GM19023 (cell line): ENCODE results near the gene HDAC5.

Source experiments
- ATAC-seq: cut with Tn5 transposase; IDR thresholded peaks from one replicate; pipeline ENCODE4 v1.9.1; 2021; ENCODE audit warnings: mild to moderate bottlenecking, moderate library complexity; ENCODE audit not compliant: unreplicated experiment

The HDAC5 gene

DNA sequence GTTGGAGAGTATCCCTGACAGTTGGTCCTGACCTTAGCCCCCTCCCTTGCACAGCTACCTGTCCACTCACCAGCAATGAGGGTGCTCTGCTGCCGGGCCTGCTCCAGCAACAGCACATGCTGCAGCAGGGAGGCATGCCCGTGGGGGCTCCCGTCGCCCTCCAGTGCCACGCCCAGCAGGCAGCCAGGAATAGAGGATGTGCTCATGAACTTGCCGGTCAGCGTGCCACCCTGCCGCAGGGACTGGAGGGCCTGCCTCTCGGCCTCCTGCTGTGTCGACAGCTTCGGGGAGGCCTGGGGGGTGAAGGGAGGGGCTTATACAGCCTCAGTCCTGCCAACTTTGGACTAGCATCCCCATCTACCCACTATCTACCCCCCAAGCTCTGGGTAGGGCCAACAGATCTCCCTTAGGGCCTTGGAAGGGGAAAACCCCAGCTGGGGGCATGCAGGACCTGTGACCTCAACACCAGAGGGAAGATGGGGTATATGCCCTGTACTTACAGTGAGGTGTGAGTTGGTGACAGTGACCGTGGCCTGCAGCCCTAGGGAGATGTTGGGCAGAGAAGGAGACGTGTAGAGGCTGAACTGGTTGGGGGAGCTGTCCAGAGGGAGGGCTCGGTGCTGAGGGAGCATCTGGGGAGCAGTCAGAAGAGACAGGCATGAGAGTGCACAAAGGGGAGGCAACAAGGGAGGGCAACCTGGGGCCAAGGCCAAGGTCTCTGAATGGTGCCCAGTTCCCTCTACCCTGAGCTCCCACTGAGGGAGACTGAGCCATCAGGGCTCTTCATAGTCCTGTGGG, 32.0 kb downstream of the HDAC5 start:
- no peak for ATAC-seq

DNA sequence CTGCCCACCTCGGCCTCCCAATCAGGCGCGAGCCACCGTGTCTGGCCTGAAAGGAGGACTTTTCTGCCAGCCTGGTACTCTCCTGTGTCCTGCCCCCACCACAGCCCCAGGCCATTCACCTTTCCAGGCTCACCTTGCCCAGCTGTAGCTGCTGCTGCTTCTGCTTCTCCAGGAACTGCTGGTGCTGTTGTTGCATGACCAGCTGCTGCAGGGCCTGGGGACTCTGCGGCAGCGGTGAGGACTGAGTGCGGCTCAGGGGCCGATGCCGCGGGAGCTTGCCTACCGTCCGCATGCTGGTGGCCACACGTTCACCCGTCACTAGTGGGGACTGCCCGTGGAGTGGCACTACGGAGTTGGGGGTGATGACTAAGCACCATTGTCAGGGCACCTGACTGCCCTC, 35.2 kb downstream of the HDAC5 start:
- no peak for ATAC-seq

DNA sequence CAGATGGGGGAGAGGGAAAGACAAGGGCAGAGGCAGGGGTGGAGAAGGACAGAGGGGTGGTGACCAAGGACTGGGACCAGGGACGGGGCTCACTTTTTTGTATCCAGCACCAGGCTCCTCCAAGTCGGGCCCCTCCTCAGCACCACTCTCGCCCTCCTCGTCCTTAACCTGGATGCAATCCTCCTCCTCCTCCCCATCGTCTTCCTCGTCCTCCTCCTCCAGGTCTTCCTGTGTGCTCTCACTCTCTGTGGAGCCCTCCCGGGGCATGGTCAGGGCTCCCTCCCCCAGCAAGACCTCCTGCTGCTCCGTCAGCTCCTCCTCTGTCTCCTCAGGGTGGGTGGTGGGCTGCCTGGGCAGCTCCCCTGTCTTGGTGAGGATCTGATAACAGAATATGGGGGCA, 36.1 kb downstream of the HDAC5 start:
- ATAC-seq: no peak

DNA sequence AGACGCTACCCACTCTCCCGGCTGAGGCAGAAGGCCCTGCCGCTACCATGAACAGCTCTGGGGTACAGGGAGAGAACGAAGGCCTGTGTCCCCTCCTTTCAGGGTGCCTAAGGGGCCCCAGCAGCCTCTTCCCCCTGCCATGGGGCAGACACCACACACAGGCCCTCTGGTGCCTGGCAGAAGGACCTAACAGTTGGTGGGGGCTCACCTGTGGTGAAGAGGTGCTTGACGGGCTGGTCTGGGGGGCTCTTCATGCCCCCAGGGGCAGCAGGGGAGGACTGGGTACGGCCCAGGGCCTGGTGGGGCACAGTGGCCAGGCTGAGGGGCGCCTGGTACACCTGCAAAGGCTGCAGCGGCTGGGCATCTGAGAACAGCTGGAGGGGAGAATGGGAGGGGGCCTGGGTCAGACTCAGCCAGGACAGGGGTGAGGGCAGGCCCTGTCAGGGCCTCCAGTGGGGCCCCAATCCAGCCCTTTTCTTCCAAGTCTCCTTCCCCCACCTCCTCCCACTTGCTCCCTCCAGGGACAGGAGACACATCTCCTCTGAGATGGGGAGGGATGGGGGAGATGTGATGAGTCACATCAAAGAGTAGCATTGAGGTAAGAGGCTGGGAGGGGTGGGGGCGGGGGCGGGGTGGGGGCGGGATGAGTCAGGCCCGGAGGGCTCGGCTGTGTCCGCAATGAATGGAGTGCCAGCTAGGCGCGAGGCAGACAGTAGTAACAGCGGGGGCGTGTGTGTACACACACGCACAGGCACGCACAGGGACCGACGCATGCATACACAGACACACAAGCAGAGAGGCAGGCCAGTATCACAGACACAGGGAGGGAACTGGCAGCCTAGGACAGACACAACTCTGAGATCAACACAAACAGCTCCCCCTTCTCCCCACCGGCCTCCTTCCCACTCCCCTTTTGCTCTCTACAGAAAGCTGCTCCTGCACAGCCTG, 36.8 kb downstream of the HDAC5 start:
- no peak for ATAC-seq

DNA sequence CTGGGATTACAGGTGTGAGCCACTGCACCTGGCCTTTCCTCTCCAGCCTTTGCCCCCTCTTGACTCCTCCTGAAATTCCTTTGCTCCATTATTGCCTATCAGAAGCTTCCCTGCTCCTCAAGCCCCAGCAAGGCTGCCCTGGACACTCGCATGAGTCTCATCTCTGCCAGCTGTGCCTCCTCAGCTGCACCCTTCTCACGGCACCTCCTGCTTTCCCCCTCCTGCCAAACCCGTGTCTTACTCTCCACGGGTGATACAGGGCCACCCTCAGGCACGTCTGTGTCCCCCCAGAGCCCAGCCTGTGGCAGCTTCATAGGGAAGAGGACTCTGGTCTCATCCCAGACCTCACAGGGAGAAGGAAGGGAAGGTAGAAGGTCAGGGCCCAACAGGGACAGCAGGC, 37.5 kb downstream of the HDAC5 start:
- ATAC-seq: no peak

DNA sequence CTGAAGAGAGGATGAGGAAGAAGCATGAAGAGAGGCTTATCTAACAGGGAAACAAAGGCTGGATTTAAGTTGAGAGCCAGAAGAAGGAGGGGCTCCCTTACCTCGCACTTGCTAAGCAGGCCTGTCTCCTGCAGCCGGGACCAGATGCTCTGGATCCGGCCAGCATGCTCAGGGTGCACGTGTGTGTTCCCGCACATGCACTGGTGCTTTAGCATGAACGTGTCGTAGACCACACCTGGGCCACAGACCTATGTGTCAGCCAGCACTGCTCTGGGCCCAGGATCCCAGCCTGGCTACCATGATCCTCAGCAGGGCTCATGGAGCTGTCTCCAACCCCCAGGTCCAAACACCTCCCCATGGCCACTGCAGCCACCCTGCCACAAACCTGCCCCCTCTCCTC, 38.5 kb downstream of the HDAC5 start:
- no peak for ATAC-seq

DNA sequence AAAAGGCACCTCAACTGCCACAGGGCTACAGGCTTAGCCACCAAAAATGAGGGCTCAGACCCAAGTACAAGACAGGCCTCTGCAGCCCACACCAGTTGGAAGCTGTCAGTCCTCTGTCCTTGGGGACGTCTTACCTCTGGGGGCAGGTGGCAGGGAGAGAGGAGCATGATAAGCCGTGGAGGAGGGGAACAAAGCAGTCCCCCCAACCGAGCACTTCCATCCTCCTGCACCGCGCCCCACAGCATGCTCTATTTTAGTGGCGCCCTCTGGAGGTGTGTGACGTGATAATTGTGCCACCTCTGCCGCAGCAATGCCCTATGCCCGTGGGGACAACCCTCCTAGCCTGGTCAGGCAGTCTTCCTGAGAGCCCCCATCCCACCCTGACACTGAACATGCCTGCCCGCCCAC, 39.3 kb downstream of the HDAC5 start:
- no peak for ATAC-seq

DNA sequence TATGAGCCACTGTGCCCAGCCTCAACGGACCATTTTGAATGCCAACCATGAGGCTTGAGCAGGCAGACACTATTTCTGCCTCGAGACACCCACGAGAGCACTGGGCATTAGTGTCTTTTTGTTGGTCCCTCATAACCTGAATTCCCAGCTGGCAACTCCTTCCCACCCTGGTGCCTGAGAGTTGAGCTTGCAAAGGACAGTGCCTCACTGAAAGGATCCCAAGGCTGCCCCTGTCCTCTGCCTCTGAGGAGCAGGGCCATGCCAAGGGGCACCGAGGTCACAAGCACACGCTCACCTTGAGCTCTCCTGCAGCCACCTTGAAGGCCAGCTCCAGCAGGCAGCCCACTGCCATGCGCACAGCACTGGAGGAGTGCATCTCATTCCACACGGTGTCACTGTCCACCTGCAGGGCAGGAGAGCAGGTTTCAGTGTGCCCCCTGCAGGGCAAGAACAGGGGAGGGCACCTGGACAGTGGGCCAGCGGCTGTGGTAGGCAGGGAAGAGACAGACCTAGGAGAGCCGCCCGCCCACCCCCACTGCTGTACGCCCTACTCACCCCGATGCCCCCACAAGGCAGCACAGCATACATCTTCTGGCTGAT, 40.1 kb downstream of the HDAC5 start:
- no peak for ATAC-seq

DNA sequence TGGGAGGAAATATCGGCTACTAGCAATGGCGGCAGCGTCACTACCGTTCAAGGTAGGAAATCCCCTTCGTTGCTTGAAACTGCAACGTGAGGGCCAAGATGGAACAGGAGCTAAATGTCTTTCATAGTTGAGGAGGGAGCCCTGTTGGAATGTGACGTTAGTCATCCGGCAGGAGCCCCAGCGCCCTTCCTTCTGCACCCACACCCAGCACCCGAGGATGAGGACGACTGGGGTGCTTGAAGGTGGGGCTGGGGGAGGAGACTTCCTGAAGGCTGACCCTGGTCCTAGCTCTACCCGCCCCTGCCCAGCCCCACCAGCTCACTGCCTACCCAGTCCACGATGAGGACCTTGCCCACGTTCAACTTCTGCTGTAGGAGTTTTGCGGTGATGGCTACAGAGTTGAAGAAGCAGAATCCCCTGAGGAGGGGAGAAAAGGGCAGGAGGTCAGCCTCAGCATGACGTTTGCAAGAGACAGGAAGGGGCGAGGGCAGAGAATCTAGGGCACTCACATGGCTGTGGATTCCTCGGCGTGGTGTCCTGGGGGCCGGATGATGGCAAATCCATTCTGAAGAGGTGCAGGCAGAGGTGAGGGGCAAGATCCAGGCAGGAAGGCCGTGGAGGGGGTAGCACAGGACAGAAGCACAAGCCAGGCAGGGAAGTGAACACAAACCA, 41.0 kb downstream of the HDAC5 start:
- ATAC-seq: no peak

DNA sequence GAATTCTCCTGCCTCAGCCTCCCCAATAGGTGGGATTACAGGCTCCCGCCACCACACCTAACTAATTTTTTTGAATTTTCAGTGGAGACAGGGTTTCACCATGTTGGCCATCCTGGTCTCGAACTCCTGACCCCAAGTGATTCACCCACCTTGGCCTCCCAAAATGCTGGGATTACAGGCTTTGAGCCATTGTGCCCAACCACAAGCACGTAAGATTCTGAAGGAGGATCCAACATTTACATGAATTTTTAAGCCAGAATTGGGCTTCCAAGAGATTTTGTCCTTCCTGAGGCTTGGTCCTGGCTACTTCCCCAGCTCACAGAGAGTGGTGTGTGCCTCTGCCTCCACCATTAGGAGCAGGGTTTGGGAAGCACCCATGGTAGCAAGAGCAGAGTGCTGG, 41.8 kb downstream of the HDAC5 start:
- no peak for ATAC-seq

DNA sequence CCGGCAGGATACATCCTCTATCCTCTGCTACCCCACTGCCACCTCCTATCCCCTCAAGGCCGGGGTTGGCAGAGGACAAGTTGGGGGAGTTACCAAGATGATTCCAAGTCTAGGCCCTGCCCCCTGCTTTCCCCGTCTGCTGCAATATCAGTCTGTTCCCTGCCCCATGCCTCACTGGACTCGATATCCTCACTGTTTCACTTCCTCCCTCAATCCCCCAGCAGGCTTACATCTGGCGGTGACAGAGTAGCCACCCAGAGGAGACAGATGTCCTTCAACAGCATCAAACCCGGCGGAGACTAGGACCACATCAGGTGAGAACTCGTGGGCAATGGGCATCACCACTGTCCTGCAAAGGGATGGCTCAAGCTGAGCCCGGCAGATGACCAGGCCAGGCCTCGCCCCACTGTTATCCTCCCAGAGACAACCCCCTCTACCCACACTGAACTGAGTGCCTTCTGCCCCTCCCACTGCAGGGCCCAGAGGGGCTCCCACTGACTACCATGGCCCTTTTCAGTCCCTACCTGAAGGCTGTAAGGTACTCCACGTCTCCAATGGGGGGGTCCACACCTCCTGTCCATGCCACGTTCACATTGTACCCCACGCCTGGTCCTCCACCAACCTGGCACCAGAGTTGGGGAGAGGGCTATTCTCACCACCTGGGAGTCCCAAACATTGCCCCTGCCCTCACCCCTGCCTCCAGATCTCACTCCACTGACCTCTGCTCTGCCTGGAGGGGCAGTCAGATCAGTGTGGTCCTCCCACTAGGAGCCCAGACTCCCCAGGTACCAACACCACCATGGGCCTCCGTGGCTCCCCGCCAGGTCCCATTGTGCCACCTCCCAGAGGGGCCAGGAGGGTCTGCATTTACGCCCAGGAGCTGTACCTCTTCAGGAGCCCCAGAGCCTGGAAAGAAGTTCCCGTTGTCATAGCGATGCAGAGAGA, 43.3 kb downstream of the HDAC5 start:
- ATAC-seq: no peak

DNA sequence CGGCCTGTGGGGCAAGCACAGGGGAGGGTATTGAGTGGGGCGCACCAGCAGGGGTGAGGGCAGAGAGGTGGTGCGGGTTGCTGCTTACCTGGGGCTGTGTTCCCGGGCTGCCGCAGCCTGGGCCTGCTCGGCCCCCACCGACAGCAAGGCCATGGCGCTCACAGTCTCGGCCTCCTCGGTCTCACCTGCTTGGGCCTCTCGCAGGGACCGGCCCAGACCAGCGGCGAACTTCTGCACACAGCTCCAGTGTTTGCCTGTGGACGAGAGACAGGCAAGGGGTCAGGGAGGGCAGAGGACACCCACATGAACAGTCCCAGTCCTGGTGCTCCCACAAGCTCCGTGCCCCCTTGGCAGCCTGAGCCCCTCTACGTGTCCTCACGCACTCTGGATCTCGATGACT, 45.0 kb downstream of the HDAC5 start:
- ATAC-seq: no peak

DNA sequence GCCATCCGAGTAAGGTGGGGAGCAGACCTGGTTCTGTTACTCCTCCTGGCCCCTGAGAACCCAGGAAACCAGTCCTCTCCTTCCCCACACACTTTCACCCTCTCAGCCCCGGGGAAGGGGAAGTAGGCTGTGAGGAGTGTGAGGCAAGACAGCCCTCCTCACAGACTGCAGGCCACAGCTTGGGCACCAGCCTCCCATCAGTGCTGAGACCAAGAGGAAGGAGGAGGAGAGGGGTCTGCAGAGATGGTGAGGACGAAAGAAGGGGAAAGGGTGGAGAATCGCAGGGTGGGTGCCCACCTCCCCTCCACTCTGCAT, 45.9 kb downstream of the HDAC5 start:
- ATAC-seq: no peak

DNA sequence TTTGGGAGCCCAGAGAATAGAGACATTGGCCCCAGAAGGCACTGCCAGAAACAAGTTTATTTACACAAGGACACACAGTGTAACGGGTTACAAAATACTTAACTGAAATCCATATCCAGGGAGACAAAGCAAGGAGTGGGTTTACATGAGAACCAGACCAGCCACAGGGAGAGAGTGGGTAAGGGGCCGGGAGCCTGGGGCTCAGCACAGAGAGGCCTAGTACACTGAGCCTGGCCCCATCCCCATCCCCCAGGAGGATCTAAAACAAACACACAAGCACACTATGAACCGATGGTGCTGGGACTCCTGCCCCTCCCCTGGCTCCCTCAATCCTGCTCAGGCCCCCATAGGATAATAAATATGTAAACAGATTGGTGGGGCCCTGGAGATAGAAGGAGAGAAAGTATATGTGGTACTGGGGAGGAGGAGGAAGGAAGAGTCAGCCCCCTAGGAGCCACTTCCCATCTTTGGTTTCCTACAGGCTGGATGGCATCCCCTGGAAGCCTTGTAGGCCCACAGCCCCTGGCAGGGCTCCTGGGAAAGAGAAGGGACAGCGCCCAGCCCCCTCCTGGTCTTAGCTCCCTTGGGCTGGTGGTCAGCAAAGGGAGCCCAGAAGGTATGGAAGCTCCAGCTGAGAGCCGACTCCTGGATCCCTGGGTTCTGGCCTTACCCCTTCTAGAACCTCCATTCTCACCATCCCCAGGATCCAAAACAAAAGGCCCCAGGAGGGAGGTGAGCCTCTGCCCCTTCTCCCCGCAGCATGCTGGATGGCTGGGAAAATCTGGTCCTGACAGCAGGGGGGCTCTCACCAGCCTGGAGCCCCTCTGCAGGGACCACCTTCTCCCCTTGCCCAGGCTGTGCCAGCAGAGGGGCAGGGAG, 46.5 kb downstream of the HDAC5 start:
- no peak for ATAC-seq

DNA sequence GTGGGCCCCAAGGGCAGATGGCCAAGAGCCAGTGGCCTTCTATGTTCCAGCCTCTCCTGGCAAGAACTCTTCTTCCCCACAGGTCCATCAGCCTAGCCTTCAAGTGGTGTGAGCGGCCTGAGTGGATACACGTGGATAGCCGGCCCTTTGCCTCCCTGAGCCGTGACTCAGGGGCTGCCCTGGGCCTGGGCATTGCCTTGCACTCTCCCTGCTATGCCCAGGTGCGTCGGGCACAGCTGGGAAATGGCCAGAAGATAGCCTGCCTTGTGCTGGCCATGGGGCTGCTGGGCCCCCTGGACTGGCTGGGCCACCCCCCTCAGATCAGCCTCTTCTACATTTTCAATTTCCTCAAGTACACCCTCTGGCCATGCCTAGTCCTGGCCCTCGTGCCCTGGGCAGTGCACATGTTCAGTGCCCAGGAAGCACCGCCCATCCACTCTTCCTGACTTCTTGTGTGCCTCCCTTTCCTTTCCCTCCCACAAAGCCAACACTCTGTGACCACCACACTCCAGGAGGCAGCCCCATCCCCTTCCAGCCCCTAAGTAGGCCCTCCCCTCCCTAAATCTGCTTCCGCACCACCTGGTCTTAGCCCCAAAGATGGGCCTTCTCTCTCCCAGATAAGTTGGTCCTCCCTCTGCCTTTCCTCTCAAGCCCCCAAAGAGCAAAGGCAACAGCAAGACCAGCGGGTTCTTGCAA, 47.7 kb downstream of the HDAC5 start:
- no peak for ATAC-seq

DNA sequence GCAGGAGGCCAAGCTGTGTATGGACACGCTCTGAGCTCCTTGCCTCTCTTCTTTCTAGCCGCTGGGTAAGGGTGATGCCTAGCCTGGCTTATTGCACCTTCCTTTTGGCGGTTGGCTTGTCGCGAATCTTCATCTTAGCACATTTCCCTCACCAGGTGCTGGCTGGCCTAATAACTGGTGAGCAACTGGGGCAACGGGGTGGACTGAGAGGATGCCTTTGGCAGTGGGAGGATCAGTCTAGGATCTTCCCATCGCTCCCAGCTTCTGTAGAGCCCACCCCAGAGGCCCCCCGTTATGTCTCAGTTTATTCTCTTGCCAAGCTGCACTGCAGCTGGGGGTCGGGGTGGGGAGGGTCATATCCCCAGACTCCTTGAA, 48.5 kb downstream of the HDAC5 start:
- no peak for ATAC-seq

DNA sequence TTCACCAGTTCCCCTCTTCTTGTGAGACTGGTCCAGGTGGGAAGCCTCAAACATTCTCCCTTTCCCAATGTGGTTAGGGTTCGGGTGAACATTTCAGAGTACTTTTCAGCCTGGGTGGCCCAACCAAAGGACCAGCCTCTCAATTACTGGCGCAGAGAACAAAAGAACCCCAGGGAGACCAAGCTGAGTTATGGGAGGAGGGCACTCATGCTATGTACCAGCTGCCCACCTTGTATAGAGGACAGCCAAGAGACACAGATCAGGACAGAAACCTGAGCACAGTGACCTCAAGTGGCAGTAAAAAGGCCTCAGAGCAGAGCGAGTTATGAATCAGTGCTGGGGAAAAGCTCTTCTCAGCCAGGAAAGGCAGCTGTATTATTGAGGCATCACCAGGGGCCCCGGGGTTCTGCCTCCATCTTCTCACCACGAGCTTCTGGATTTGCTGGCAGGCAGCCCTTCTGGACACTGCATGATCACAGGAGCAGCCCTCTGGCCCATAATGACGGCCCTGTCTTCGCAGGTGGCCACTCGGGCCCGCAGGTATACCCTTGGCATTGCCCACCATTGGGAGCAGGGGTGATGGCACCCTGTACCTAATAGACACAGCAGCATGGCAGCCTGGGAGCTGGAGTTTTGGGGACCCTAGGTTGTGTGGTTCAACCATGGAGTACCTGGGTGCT, 49.1 kb downstream of the HDAC5 start:
- no peak for ATAC-seq

DNA sequence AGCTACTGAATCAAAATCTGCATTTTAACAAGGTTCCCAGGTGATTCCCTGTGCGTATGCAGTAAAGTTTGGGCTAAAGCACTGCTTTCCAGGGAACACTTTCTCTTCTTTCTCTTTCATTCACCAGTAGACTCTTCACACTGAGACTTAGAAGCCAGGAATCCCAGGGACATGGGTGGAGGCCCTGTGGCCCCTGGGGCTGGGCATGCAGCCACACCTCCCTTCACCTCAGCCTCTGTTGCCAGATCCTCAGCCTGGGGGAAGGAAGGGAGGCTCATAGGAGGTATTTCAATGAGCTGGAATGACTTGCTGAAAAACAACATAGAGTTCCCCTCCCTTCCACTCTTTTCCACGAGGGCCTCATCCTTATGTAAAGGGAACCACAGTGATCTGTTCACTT, 51.7 kb downstream of the HDAC5 start:
- ATAC-seq: no peak
